ENCODE results near the gene MSMB.

DNA sequence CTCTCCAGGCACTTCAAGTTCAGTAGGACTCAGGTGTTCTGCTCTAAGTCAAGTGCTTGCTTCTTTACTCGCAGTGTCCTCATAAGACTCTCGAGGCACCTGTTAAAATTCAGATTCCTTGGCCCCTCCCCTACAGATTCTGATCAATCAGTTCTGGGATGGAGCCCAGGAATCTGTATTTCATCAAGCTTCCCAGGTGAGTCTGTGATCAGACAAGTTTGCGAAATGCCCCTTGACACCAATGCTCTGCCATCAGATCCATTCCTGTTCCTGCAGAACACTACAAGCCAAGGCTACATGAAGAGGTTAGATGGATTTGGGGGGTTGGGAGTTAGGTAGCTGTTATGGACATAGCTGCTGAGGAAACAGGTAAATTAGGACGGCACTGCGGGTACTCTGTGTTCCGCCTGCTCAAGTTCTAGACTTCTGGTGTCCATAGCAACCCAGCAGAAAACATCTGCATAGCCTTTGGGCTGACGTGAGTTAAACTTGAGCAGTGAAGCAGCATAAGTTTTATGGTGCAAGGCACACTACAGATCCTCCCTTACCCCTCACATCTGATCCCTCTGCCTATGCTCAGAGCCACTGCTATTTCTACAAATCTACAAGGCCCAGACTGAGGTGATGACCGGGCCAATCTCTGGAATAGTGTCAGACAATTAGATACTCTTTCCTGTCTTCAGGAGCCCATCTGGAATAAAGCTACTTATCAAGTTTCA is 8.8 kb downstream of the MSMB start:
- TF ChIP-seq POLR2A (IDR thresholded peaks at IDR 0.05) (no peak), CTCF (IDR thresholded peaks at IDR 0.05) (no peak), EP300 (IDR thresholded peaks at IDR 0.05) (no peak)
